Measurements from ENCODE around the gene ANKRD40.
"Not testable (repeated sequence)": the region's sequence is repeated elsewhere in the genome, so short reads cannot be mapped to it uniquely, and the experiment has no call there.

Gene ANKRD40

DNA sequence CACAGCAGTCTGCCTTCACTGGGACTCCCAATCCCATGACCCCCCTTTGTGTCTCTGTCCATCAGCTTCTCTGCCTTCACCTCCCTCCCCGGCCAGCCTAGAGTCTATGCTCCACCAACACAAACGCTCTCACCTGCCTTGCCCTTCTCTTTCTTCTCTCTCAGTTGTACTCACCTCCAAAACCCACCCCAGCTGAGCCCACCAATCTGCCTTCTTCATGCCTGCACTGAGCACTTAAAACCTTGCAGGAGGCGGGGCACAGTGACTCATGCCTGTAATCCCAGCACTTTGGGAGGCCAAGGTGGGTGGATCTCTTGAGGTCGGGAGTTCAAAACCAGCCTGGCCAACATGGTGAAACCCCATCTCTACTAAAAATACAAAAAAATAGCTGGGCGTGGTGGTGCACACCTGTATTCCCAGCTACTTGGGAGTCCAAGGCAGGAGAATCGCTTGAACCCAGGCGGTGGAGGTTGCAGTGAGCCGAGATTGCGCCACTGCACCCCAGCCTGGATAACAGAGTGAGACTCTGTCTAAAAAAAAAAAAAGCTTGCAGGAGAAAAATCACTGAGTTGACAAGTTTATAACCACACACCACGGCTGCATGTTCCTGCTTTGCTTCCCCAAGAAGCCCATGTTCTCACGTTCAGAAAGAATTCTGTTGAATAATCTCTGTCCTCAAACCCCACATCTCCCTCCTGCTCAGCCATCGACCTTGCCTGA is 27.0 kb downstream of the ANKRD40 start:
- not testable (repeated sequence) for H3K79me1 ChIP-seq (ENCODE audit: low read length); H3K4ac ChIP-seq (ENCODE audit: low read depth, low read length); H2BK12ac ChIP-seq (ENCODE audit: low read length); H3K4me3 ChIP-seq (ENCODE audit: low read depth, low read length); H3K79me2 ChIP-seq (ENCODE audit: control insufficient read depth, insufficient read depth, low read length, poor library complexity); H4K91ac ChIP-seq (ENCODE audit: low read depth, low read length); H3K18ac ChIP-seq (ENCODE audit: low read length); H4K8ac ChIP-seq (ENCODE audit: low read depth, low read length); DNase-seq; H3K14ac ChIP-seq (ENCODE audit: low read length); H3K27me3 ChIP-seq (ENCODE audit: insufficient read depth, low read length); H3K4me1 ChIP-seq (ENCODE audit: control insufficient read depth in 1 of 2, insufficient read depth in 2 of 2, low read length in 2 of 2); H3K23ac ChIP-seq (ENCODE audit: low read length); H3K27ac ChIP-seq (ENCODE audit: low read depth, low read length); H2BK120ac ChIP-seq (ENCODE audit: insufficient read depth, low read length, poor library complexity); H3K36me3 ChIP-seq (ENCODE audit: control insufficient read depth in 1 of 2, insufficient read depth in 2 of 2, low read length in 2 of 2); H3K9ac ChIP-seq (ENCODE audit: low read length); H4K12ac ChIP-seq (ENCODE audit: low read depth, low read length); H3K9me3 ChIP-seq (ENCODE audit: insufficient read depth, low read depth, low read length); H2AFZ ChIP-seq (ENCODE audit: insufficient read depth, low read length, poor library complexity); H2AK5ac ChIP-seq (ENCODE audit: low read length); H3K4me2 ChIP-seq (ENCODE audit: low read length); H2BK5ac ChIP-seq (ENCODE audit: low read depth, low read length, poor library complexity)
- no CpG with 5 or more reads among the region's 12 CpGs for WGBS (ENCODE audit: extremely low coverage, insufficient coverage, insufficient read length)

DNA sequence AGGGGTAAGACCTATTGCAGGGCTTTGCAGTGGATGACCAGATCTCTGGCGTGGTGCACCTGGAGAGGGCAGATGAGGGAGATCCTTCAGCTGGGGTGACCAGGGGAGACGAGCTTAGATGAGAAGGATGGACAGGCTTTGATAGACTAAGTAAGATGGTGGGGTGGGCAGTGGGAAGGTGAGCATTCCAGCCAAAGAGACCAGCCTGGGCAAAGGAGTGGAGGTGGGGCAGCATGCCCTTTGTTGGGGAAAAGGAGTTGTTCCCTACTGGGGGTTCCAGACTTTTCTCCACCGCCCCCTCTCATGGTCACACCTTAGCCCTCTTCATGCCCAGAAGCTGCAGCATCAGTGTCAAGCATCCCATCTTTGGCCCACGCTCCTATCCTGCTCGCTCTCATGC is 27.6 kb downstream of the ANKRD40 start:
- Histone ChIP-seq H3K27ac (ENCODE audit: low read depth, low read length) (no peak overlapping the region), H3K79me2 (ENCODE audit: control insufficient read depth, insufficient read depth, low read length, poor library complexity) (no peaks in the 10 kb centered on the region), H2AK5ac (ENCODE audit: low read length) (no peak overlapping the region), H3K4me1 (ENCODE audit: control insufficient read depth in 1 of 2, insufficient read depth in 2 of 2, low read length in 2 of 2) (peaks cover 4 to 9% of the 10 kb centered on the region in 2 experiments), H2BK5ac (ENCODE audit: low read depth, low read length, poor library complexity) (no peak overlapping the region), H4K12ac (ENCODE audit: low read depth, low read length) (no peak overlapping the region), H3K36me3 (ENCODE audit: control insufficient read depth in 1 of 2, insufficient read depth in 2 of 2, low read length in 2 of 2) (no peaks in the 10 kb centered on the region), H4K8ac (ENCODE audit: low read depth, low read length) (no peak overlapping the region), H3K79me1 (ENCODE audit: low read length) (peaks cover 2% of the 10 kb centered on the region), H3K4ac (ENCODE audit: low read depth, low read length) (no peak overlapping the region), H3K4me3 (ENCODE audit: low read depth, low read length) (no peak overlapping the region), H3K18ac (ENCODE audit: low read length) (no peak overlapping the region), H2BK120ac (ENCODE audit: insufficient read depth, low read length, poor library complexity) (no peak overlapping the region), H2BK12ac (ENCODE audit: low read length) (no peak overlapping the region), H3K27me3 (ENCODE audit: insufficient read depth, low read length) (no peaks in the 10 kb centered on the region), H4K91ac (ENCODE audit: low read depth, low read length) (no peak overlapping the region), H3K4me2 (ENCODE audit: low read length) (no peak overlapping the region), H2AFZ (ENCODE audit: insufficient read depth, low read length, poor library complexity) (no peak overlapping the region), H3K14ac (ENCODE audit: low read length) (no peak overlapping the region), H3K9me3 (ENCODE audit: insufficient read depth, low read depth, low read length) (no peaks in the 10 kb centered on the region), H3K23ac (ENCODE audit: low read length) (no peak overlapping the region), H3K9ac (ENCODE audit: low read length) (no peak overlapping the region)
- DNase-seq: no peak
- no CpG with 5 or more reads among the region's 5 CpGs for WGBS (ENCODE audit: extremely low coverage, insufficient coverage, insufficient read length)

DNA sequence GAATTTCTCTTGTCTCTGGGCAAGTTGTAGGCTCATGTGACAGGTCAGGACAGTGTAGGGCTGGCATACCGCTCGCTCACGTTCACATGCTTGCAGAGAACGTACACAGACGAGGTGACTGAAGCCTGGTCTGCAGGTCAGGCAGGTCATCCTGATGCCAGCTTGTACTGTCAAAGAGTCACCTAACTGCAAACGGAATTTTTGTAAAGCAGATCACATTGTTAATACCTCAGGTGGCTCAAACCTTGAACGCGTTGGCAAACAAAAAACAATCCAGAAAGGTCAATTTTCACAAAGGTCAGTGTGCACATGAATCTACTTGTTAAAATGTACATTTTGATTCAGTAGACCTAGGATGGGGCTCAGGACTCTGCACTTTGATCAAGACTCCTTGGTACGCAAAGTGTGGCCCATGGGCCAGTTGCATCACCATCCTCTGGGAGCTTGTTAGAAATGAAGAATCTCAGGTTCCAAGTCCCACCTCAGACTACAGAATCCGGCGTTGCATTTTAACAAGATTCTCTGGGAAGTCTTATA is 28.6 kb downstream of the ANKRD40 start:
- H2BK12ac ChIP-seq (ENCODE audit: low read length): no peak overlapping the region
- no peak overlapping the region for H3K4me2 ChIP-seq (ENCODE audit: low read length)
- H2AFZ ChIP-seq (ENCODE audit: insufficient read depth, low read length, poor library complexity): no peak overlapping the region
- H3K4me3 ChIP-seq (ENCODE audit: low read depth, low read length): no peak overlapping the region
- no peaks in the 10 kb centered on the region for H3K79me2 ChIP-seq (ENCODE audit: control insufficient read depth, insufficient read depth, low read length, poor library complexity)
- H3K23ac ChIP-seq (ENCODE audit: low read length): no peak overlapping the region
- no peak overlapping the region for H3K9ac ChIP-seq (ENCODE audit: low read length)
- no peak overlapping the region for H2BK5ac ChIP-seq (ENCODE audit: low read depth, low read length, poor library complexity)
- H2BK120ac ChIP-seq (ENCODE audit: insufficient read depth, low read length, poor library complexity): no peak overlapping the region
- no CpG with 5 or more reads among the region's 11 CpGs for WGBS (ENCODE audit: extremely low coverage, insufficient coverage, insufficient read length)
- no peak overlapping the region for H4K12ac ChIP-seq (ENCODE audit: low read depth, low read length)
- no peaks in the 10 kb centered on the region for H3K79me1 ChIP-seq (ENCODE audit: low read length)
- H4K8ac ChIP-seq (ENCODE audit: low read depth, low read length): no peak overlapping the region
- H3K27ac ChIP-seq (ENCODE audit: low read depth, low read length): no peak overlapping the region
- H2AK5ac ChIP-seq (ENCODE audit: low read length): no peak overlapping the region
- no peaks in the 10 kb centered on the region for H3K9me3 ChIP-seq (ENCODE audit: insufficient read depth, low read depth, low read length)
- no peak overlapping the region for H3K4ac ChIP-seq (ENCODE audit: low read depth, low read length)
- peaks cover 0 to 2% of the 10 kb centered on the region in 2 experiments for H3K4me1 ChIP-seq (ENCODE audit: control insufficient read depth in 1 of 2, insufficient read depth in 2 of 2, low read length in 2 of 2)
- H3K27me3 ChIP-seq (ENCODE audit: insufficient read depth, low read length): no peaks in the 10 kb centered on the region
- H3K36me3 ChIP-seq (ENCODE audit: control insufficient read depth in 1 of 2, insufficient read depth in 2 of 2, low read length in 2 of 2): no peaks in the 10 kb centered on the region
- H4K91ac ChIP-seq (ENCODE audit: low read depth, low read length): no peak overlapping the region
- no peak overlapping the region for H3K18ac ChIP-seq (ENCODE audit: low read length)
- no peak for DNase-seq
- H3K14ac ChIP-seq (ENCODE audit: low read length): no peak overlapping the region

DNA sequence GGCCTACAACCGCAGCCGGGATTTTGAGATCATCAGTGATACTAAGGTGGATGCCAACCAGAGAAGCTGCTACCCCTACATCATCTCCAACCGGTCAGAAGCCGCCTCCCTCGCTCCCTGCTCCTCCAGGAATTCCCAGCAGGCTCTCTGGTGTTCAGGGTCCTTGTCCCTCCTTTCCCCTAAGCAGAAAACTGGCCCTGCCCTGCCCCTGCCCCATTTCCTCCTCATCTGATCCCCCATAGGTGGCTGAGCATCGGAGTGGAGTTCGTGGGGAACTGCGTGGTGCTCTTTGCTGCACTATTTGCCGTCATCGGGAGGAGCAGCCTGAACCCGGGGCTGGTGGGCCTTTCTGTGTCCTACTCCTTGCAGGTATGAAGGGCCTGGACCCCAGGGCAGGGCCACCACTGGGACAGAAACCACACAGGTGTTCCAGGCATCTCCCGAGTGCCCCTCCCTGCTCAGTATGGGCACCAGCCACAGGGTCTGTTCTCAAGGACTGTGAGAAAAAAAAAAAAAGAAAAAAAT is 29.8 kb downstream of the ANKRD40 start:
- no peaks in the 10 kb centered on the region for H3K36me3 ChIP-seq (ENCODE audit: control insufficient read depth in 1 of 2, insufficient read depth in 2 of 2, low read length in 2 of 2)
- no peak overlapping the region for H3K27ac ChIP-seq (ENCODE audit: low read depth, low read length)
- no CpG with 5 or more reads among the region's 12 CpGs for WGBS (ENCODE audit: extremely low coverage, insufficient coverage, insufficient read length)
- no peak overlapping the region for H2AK5ac ChIP-seq (ENCODE audit: low read length)
- no peak for DNase-seq
- H2AFZ ChIP-seq (ENCODE audit: insufficient read depth, low read length, poor library complexity): no peak overlapping the region
- no peak overlapping the region for H2BK12ac ChIP-seq (ENCODE audit: low read length)
- H3K14ac ChIP-seq (ENCODE audit: low read length): no peak overlapping the region
- no peak overlapping the region for H2BK120ac ChIP-seq (ENCODE audit: insufficient read depth, low read length, poor library complexity)
- H3K23ac ChIP-seq (ENCODE audit: low read length): no peak overlapping the region
- H4K91ac ChIP-seq (ENCODE audit: low read depth, low read length): no peak overlapping the region
- no peak overlapping the region for H2BK5ac ChIP-seq (ENCODE audit: low read depth, low read length, poor library complexity)
- H4K8ac ChIP-seq (ENCODE audit: low read depth, low read length): no peak overlapping the region
- no peak overlapping the region for H3K18ac ChIP-seq (ENCODE audit: low read length)
- H3K79me2 ChIP-seq (ENCODE audit: control insufficient read depth, insufficient read depth, low read length, poor library complexity): no peaks in the 10 kb centered on the region
- H3K27me3 ChIP-seq (ENCODE audit: insufficient read depth, low read length): no peaks in the 10 kb centered on the region
- H3K4me2 ChIP-seq (ENCODE audit: low read length): no peak overlapping the region
- H3K4ac ChIP-seq (ENCODE audit: low read depth, low read length): no peak overlapping the region
- H3K79me1 ChIP-seq (ENCODE audit: low read length): no peaks in the 10 kb centered on the region
- H3K9ac ChIP-seq (ENCODE audit: low read length): no peak overlapping the region
- no peak overlapping the region for H3K4me3 ChIP-seq (ENCODE audit: low read depth, low read length)
- H3K4me1 ChIP-seq (ENCODE audit: control insufficient read depth in 1 of 2, insufficient read depth in 2 of 2, low read length in 2 of 2): no peaks in the 10 kb centered on the region
- no peak overlapping the region for H4K12ac ChIP-seq (ENCODE audit: low read depth, low read length)
- no peaks in the 10 kb centered on the region for H3K9me3 ChIP-seq (ENCODE audit: insufficient read depth, low read depth, low read length)

All from trophoblast cell (in vitro differentiated cells and primary cell).